ENCODE results near the gene PRKCH. TPM values are rescaled to one million over a fixed set of nuclear protein-coding genes. Genes with fewer than 3 reads are reported as not detected.

The PRKCH gene
- total and polyA plus RNA-seq, 9 of the 15 experiments (the other 6 are each of a cell fraction or from before 2014, with no cell fraction given) = 0.61 to 4.4 (median 4.0) TPM

- no TSS peak for BruUV-seq (replicated peaks)
Measured at GRCh38 chr14:61282746-61283145, 38.6 kb upstream of the PRKCH start.

More at GRCh38 chr14:61282746-61283145, 38.6 kb upstream of the PRKCH start:
- Histone ChIP-seq H3K4me3 (no peak overlapping the region), H3K27me3 (ENCODE audit: control insufficient read depth in 2 of 2, insufficient read depth in 2 of 2, low read length in 2 of 2) (no peaks in the 10 kb centered on the region), H3K9me1 (ENCODE audit: control insufficient read depth, insufficient read depth, low read length) (no peaks in the 10 kb centered on the region), H3K79me2 (ENCODE audit: control insufficient read depth, insufficient read depth, low read length) (no peaks in the 10 kb centered on the region), H3K9ac (ENCODE audit: insufficient read depth in 1 of 2, low read depth in 2 of 2, low read length in 2 of 2) (no peak overlapping the region), H3K9me3 (replicated peaks; ENCODE audit: control insufficient read depth, insufficient read depth, low read depth, low read length) (no peaks in the 10 kb centered on the region), H4K20me1 (replicated peaks; ENCODE audit: control insufficient read depth, insufficient read depth, low read length) (no peaks in the 10 kb centered on the region), H3K4me2 (ENCODE audit: insufficient read depth, low read length) (no peak overlapping the region), H3K4me1 (replicated peaks in 1 of 2; ENCODE audit: control insufficient read depth in 2 of 2, insufficient read depth in 2 of 2, low read length in 2 of 2) (no peaks in the 10 kb centered on the region), H3K36me3 (ENCODE audit: control insufficient read depth, insufficient read depth, low read length) (no peaks in the 10 kb centered on the region), H3K27ac (ENCODE audit: extremely low read depth, low read depth, low read length) (no peak overlapping the region), H2AFZ (ENCODE audit: low read depth, low read length) (no peak overlapping the region)
- FAIRE-seq (no peak), ATAC-seq (no peak), DNase-seq (ENCODE audit: extremely low read depth in 1 of 4, low spot score in 3 of 4) (no peak)
- TF ChIP-seq TARDBP (IDR thresholded peaks at IDR 0.05) (no peak), BHLHE40 (IDR thresholded peaks at IDR 0.05; ENCODE audit: low read length) (no peak), SLC30A9 (CRISPR knock-in tag; IDR thresholded peaks at IDR 0.05) (no peak), ZNF79 (CRISPR knock-in tag; IDR thresholded peaks at IDR 0.05; ENCODE audit: low read depth) (no peak), MBD1 (CRISPR knock-in tag; IDR thresholded peaks at IDR 0.05) (no peak), ID3 (CRISPR knock-in tag; IDR thresholded peaks at IDR 0.05) (no peak), ID3 (tag; IDR thresholded peaks at IDR 0.05) (no peak), HSF4 (CRISPR knock-in tag; IDR thresholded peaks at IDR 0.05; ENCODE audit: borderline replicate concordance) (no peak), MYC (IDR thresholded peaks at IDR 0.05; ENCODE audit: low read depth, low read length) (no peak), MYC (CRISPR knock-in tag; IDR thresholded peaks at IDR 0.05; ENCODE audit: borderline replicate concordance, low read depth) (no peak), CBX5 (IDR thresholded peaks at IDR 0.05; ENCODE audit: borderline replicate concordance, low read depth) (no peak), MAFG (tag; conservative IDR thresholded peaks at IDR 0.05) (no peak), STAG1 (CRISPR knock-in tag; IDR thresholded peaks at IDR 0.05; ENCODE audit: borderline replicate concordance) (no peak), PML (IDR thresholded peaks at IDR 0.05; ENCODE audit: low read length) (no peak)
- TF ChIP-seq, protein P1, sequence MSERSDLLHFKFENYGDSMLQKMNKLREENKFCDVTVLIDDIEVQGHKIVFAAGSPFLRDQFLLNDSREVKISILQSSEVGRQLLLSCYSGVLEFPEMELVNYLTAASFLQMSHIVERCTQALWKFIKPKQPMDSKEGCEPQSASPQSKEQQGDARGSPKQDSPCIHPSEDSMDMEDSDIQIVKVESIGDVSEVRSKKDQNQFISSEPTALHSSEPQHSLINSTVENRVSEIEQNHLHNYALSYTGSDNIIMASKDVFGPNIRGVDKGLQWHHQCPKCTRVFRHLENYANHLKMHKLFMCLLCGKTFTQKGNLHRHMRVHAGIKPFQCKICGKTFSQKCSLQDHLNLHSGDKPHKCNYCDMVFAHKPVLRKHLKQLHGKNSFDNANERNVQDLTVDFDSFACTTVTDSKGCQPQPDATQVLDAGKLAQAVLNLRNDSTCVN (CRISPR knock-in tag; IDR thresholded peaks at IDR 0.05) = no peak
- TF ChIP-seq, protein P2, sequence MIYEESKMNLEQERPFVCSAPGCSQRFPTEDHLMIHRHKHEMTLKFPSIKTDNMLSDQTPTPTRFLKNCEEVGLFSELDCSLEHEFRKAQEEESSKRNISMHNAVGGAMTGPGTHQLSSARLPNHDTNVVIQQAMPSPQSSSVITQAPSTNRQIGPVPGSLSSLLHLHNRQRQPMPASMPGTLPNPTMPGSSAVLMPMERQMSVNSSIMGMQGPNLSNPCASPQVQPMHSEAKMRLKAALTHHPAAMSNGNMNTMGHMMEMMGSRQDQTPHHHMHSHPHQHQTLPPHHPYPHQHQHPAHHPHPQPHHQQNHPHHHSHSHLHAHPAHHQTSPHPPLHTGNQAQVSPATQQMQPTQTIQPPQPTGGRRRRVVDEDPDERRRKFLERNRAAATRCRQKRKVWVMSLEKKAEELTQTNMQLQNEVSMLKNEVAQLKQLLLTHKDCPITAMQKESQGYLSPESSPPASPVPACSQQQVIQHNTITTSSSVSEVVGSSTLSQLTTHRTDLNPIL (CRISPR knock-in tag; IDR thresholded peaks at IDR 0.05) = no peak
- WGBS (ENCODE audit: insufficient coverage, low coverage, missing lambda C conversion rate) = 15% methylated on average over 2 of the region's 2 CpGs
- in situ Hi-C loops (cut with MboI) (loop anchor here (25.0 kb wide), 1 partner anchor 830 kb away; no protein-coding TSS in a partner anchor), intact Hi-C loops (cut with micrococcal nuclease) (no loop called here)
- POLR2A ChIA-PET = no interaction called here
- CTCF ChIA-PET (ENCODE audit: low intra/inter-chr PET ratio) = no interaction called here
